Measurements from ENCODE around the gene ALDH3A2. TPM values are rescaled to one million over a fixed set of nuclear protein-coding genes. Genes with fewer than 3 reads are reported as not detected.

The ALDH3A2 gene
- total RNA-seq, 1 experiment from 2014 or later, result 44.4 TPM

DNA sequence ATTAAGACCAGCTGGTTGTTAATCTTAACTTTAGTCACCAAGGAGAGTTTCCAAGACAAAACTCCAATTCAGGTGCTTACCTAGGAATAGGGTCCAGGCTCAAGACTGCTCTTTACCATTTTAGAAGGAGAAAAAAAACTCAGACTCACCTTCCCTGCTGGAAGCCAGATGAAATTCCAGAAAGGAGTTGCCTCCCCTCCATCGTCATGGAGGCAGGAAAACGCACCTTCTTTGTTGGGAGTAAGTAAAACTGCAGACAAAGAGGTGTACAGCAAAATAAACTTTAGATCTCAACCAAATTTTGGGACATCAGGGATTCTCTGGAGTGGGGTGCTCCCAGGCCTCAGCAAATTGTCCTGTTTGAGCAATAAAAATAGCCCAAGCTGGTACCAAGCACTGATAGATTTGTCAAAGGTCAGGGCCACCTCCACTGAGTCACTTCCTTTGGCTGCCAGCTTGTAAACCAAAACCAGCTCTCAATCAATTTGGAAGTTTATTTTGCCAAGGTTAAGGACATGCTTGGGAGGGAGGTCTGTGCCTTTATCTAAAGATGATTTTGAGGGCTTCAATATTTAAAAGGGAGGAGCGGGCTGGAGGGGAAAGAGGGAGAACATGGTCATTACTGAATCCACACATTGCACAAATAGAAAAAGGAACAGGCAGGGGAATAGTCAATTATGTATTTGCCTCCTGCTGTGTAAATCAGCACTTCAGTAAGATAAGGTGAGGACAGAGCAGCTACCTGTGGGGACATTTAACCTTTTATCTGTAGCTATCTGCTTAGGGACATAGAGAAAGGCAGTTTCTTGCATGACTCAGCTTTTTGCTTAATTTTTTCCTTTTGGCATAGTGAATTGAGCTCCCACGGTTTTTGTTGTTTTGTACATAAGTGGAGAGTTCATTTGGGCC is 1.5 kb upstream of the ALDH3A2 start:
- POLR2A ChIA-PET, result interaction anchor here (0.6 to 1.3 kb wide), 2 partner anchors 40 to 113 kb away, joined by 3 read pairs; no protein-coding TSS in a partner anchor
- ATAC-seq (0 out of 2 replicates have a peak, but pooled peaks have one; percentile 6), DNase-seq (ENCODE audit: low read depth, low spot score) (no peak)
- CTCF ChIA-PET, result interaction anchor here (0.7 kb wide), 2 partner anchors 12 to 58 kb away, joined by 6 to 9 read pairs; no protein-coding TSS in a partner anchor
- in situ Hi-C loops (cut with HindIII; ENCODE audit: low pct_unique_long_range_greater_than_20kb, low sequenced_read_pairs) (no loop called here), intact Hi-C loops (cut with micrococcal nuclease; ENCODE audit: unreplicated experiment) (loop anchor here (10.0 kb wide), 1 partner anchor 132 kb away; no protein-coding TSS in a partner anchor)
- no TSS peak for BruUV-seq (replicated peaks)
- no peak for TF ChIP-seq POLR2AphosphoS5 (IDR thresholded peaks at IDR 0.05; ENCODE audit: low read depth, low read length)
- TF ChIP-seq TCF7L2 (IDR thresholded peaks at IDR 0.05; ENCODE audit: low read depth, low read length), result 0 out of 2 replicates have a peak, but pooled peaks have one; percentile 30
- Histone ChIP-seq H3K27ac (ENCODE audit: low read length) (peak overlapping the region; percentile 89), H3K36me3 (ENCODE audit: control insufficient read depth, insufficient read depth, low read length) (peaks cover 2% of the 10 kb centered on the region; the same call in 1 of the 2 replicates), H3K27me3 (ENCODE audit: control insufficient read depth, insufficient read depth, low read length) (no peaks in the 10 kb centered on the region), H3K4me1 (ENCODE audit: control insufficient read depth, insufficient read depth, low read length) (peaks cover 46% of the 10 kb centered on the region), H3K4me3 (ENCODE audit: low read depth in 2 of 2, low read length in 2 of 2) (peak overlapping the region; percentile 73 to 75), H3K9me3 (ENCODE audit: control insufficient read depth, insufficient read depth, low read depth, low read length) (no peaks in the 10 kb centered on the region)

DNA sequence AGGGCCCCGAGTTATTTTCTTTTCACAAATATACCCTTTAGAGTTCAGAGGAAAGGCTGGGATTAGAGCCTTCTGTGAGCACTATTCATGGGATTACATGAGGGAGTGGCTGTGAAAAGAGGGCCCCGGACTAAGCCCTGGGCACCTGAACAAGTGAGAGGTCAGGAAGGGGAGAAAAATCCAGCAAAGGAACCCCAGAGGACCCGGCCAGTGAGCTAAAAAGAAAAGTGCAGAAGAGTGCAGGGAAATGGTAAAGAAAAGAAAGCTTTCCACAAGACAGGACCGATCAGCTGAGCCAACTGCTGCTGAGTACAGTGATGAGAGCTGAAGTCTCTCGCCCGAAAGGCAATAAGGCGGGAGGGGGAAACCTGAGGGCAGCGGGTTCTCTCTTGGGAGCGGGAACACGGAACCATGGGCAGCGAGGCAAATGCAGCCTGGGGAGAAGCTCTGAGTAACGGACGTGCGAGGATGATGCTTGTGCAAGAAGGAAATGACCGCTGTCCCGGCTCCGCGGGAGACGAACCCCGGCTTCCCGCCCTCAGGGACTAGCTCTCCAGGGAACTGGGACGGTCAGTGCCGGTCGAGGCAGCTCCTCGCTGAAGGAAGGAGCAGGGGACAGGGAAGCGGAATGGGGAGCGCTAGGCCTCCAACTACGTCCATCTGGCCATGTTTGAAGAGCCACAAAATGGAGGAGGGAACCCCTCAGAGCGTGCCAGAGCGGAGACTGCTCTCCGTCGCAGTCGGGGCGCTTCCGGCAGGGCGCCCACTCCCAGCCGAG is 665 bp upstream of the ALDH3A2 start:
- peaks cover 41% of the 10 kb centered on the region for H3K4me1 ChIP-seq (ENCODE audit: control insufficient read depth, insufficient read depth, low read length)
- peak overlapping the region; percentile 89 for H3K27ac ChIP-seq (ENCODE audit: low read length)
- H3K36me3 ChIP-seq (ENCODE audit: control insufficient read depth, insufficient read depth, low read length), result peaks cover 2% of the 10 kb centered on the region; the same call in 1 of the 2 replicates
- peak overlapping the region; percentile 73 to 75 for H3K4me3 ChIP-seq (ENCODE audit: low read depth in 2 of 2, low read length in 2 of 2)
- TSS peak; percentile 83 for BruUV-seq (replicated peaks)
- intact Hi-C loops (cut with micrococcal nuclease; ENCODE audit: unreplicated experiment), result loop anchor here (10.0 kb wide), 1 partner anchor 133 kb away; no protein-coding TSS in a partner anchor
- DNase-seq (ENCODE audit: low read depth, low spot score) (no peak), ATAC-seq (peak; percentile 34)
- no peaks in the 10 kb centered on the region for H3K27me3 ChIP-seq (ENCODE audit: control insufficient read depth, insufficient read depth, low read length)
- POLR2A ChIA-PET, result interaction anchor here (0.6 to 1.3 kb wide), 3 partner anchors 41 to 270 kb away, joined by 3 read pairs; no protein-coding TSS in a partner anchor
- H3K9me3 ChIP-seq (ENCODE audit: control insufficient read depth, insufficient read depth, low read depth, low read length), result no peaks in the 10 kb centered on the region
- CTCF ChIA-PET, result interaction anchor here (0.7 to 1.3 kb wide), 2 partner anchors 116 to 117 kb away, joined by 4 to 15 read pairs; no protein-coding TSS in a partner anchor
- no peak for TF ChIP-seq POLR2AphosphoS5 (IDR thresholded peaks at IDR 0.05; ENCODE audit: low read depth, low read length)
- TF ChIP-seq, protein P1, sequence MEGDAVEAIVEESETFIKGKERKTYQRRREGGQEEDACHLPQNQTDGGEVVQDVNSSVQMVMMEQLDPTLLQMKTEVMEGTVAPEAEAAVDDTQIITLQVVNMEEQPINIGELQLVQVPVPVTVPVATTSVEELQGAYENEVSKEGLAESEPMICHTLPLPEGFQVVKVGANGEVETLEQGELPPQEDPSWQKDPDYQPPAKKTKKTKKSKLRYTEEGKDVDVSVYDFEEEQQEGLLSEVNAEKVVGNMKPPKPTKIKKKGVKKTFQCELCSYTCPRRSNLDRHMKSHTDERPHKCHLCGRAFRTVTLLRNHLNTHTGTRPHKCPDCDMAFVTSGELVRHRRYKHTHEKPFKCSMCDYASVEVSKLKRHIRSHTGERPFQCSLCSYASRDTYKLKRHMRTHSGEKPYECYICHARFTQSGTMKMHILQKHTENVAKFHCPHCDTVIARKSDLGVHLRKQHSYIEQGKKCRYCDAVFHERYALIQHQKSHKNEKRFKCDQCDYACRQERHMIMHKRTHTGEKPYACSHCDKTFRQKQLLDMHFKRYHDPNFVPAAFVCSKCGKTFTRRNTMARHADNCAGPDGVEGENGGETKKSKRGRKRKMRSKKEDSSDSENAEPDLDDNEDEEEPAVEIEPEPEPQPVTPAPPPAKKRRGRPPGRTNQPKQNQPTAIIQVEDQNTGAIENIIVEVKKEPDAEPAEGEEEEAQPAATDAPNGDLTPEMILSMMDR (IDR thresholded peaks at IDR 0.05), result no peak
- in situ Hi-C loops (cut with HindIII; ENCODE audit: low pct_unique_long_range_greater_than_20kb, low sequenced_read_pairs), result no loop called here

DNA sequence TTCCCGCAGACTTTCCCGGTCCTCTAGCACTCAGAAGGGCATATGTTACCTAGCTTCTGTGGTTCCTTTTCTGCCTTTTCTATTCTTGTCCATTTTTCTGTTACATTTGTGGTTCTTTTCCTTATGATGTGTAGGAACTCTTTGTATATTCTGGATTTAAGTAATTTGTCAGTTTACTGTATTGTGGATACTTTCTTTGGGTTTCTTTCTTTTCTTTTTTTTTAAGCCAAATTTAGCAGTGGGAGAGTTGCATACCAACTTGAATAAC is 657 bp downstream of the ALDH3A2 start:
- BruUV-seq (replicated peaks), result no TSS peak
- intact Hi-C loops (cut with micrococcal nuclease; ENCODE audit: unreplicated experiment), result loop anchor here (10.0 kb wide), 1 partner anchor 134 kb away; no protein-coding TSS in a partner anchor
- DNase-seq (ENCODE audit: low read depth, low spot score) (no peak), ATAC-seq (no peak)
- Histone ChIP-seq H3K27me3 (ENCODE audit: control insufficient read depth, insufficient read depth, low read length) (no peaks in the 10 kb centered on the region), H3K36me3 (ENCODE audit: control insufficient read depth, insufficient read depth, low read length) (peaks cover 2% of the 10 kb centered on the region; the same call in 1 of the 2 replicates), H3K4me3 (ENCODE audit: low read depth in 2 of 2, low read length in 2 of 2) (peak overlapping the region; percentile 73 to 75), H3K27ac (ENCODE audit: low read length) (peak overlapping the region; percentile 89), H3K9me3 (ENCODE audit: control insufficient read depth, insufficient read depth, low read depth, low read length) (no peaks in the 10 kb centered on the region), H3K4me1 (ENCODE audit: control insufficient read depth, insufficient read depth, low read length) (peaks cover 41% of the 10 kb centered on the region)
- in situ Hi-C loops (cut with HindIII; ENCODE audit: low pct_unique_long_range_greater_than_20kb, low sequenced_read_pairs), result no loop called here
- no peak for TF ChIP-seq POLR2AphosphoS5 (IDR thresholded peaks at IDR 0.05; ENCODE audit: low read depth, low read length)
- no peak for TF ChIP-seq SIN3A (IDR thresholded peaks at IDR 0.05; ENCODE audit: borderline replicate concordance, insufficient read depth, low read depth, low read length)
- TF ChIP-seq, protein P1 (IDR thresholded peaks at IDR 0.05), result no peak
- TF ChIP-seq TCF7L2 (IDR thresholded peaks at IDR 0.05; ENCODE audit: low read depth, low read length), result no peak
- TF ChIP-seq, protein P2, sequence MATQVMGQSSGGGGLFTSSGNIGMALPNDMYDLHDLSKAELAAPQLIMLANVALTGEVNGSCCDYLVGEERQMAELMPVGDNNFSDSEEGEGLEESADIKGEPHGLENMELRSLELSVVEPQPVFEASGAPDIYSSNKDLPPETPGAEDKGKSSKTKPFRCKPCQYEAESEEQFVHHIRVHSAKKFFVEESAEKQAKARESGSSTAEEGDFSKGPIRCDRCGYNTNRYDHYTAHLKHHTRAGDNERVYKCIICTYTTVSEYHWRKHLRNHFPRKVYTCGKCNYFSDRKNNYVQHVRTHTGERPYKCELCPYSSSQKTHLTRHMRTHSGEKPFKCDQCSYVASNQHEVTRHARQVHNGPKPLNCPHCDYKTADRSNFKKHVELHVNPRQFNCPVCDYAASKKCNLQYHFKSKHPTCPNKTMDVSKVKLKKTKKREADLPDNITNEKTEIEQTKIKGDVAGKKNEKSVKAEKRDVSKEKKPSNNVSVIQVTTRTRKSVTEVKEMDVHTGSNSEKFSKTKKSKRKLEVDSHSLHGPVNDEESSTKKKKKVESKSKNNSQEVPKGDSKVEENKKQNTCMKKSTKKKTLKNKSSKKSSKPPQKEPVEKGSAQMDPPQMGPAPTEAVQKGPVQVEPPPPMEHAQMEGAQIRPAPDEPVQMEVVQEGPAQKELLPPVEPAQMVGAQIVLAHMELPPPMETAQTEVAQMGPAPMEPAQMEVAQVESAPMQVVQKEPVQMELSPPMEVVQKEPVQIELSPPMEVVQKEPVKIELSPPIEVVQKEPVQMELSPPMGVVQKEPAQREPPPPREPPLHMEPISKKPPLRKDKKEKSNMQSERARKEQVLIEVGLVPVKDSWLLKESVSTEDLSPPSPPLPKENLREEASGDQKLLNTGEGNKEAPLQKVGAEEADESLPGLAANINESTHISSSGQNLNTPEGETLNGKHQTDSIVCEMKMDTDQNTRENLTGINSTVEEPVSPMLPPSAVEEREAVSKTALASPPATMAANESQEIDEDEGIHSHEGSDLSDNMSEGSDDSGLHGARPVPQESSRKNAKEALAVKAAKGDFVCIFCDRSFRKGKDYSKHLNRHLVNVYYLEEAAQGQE (IDR thresholded peaks at IDR 0.05; ENCODE audit: insufficient read depth in 1 of 2, low read depth in 2 of 2, low read length in 1 of 2), result no peak
- CTCF ChIA-PET, result interaction anchor here (1.0 to 1.3 kb wide), 2 partner anchors 115 to 118 kb away, joined by 3 to 4 read pairs; no protein-coding TSS in a partner anchor
- POLR2A ChIA-PET, result no interaction called here
